ENCODE measurements around the gene DUSP10.

DUSP10 gene

DNA sequence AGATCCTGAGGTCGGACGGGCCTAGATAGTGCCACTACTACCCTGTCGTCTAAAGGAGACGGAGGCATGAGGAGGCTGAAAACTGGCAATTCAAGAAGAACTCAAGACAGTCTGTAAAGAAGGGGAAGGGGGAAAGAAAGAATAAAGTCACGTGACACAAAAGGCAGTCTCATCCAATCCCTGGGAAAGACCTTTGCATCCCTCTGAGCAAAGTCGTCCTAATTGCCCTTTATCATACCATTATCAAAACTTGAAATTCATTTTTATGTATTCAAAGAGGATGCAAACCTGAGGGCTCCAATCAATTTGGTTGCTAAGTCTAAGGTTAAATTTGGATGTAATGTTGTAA, 2.2 kb downstream of the DUSP10 start:
- Histone ChIP-seq H3K27ac (no peak overlapping the region), H3K4me3 (no peak overlapping the region), H3K27me3 (no peaks in the 10 kb centered on the region), H3K9me3 (no peaks in the 10 kb centered on the region), H3K4me1 (peaks cover 0 to 35% (median 10%) of the 10 kb centered on the region in 4 donors), H3K36me3 (peaks cover 0 to 5% (median 0%) of the 10 kb centered on the region in 3 donors)
- DNase-seq = no peak
- no peak for TF ChIP-seq CTCF (IDR thresholded peaks at IDR 0.05)
- intact Hi-C loops (cut with DNase I; ENCODE audit: low total_unique reads) = loop anchor here (10.0 kb wide), 1 partner anchor 715 kb away; no protein-coding TSS in a partner anchor

DNA sequence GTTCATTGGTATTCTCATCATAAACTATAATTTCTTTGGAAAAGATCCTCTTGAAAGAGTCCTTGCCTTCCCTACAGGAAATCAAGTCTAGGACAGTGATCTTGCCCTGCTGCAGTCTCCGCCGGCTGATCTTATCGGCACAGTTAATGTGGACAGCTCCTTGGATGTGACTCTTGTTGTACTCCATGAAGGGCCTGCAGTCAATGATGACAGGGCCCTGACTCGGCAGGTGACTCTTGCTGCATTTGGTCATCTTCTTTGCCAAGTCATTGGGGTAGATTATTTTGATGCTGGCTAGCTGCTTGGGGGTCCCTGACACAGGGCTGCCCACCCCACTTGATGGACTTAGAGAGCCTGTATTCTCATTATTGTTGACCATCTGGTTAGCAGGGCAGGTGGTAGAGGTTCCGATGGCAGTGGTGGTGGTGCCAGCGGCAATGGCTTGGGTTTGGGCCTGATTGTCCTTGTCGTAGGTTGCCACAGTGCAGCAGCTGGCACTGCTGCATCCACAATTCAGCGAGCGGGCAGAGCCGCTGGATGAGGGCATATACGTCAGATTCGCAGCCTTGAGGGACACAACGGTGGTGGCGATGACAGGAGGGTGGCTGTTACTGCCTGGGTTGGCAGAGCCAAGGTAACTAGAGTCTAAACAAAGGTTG, 2.7 kb downstream of the DUSP10 start:
- no peak for TF ChIP-seq CTCF (IDR thresholded peaks at IDR 0.05)
- Histone ChIP-seq H3K4me1 (peaks cover 0 to 40% (median 12%) of the 10 kb centered on the region in 4 donors), H3K9me3 (no peaks in the 10 kb centered on the region), H3K27ac (no peak overlapping the region), H3K27me3 (no peaks in the 10 kb centered on the region), H3K4me3 (no peak overlapping the region), H3K36me3 (peaks cover 0 to 5% (median 0%) of the 10 kb centered on the region in 3 donors)
- intact Hi-C loops (cut with DNase I; ENCODE audit: low total_unique reads) = no loop called here
- DNase-seq = no peak

- Histone ChIP-seq H3K4me3 (no peak overlapping the region), H3K36me3 (peaks cover 0 to 5% (median 0%) of the 10 kb centered on the region in 3 donors), H3K27ac (no peak overlapping the region), H3K9me3 (no peaks in the 10 kb centered on the region), H3K4me1 (peaks cover 0 to 49% (median 10%) of the 10 kb centered on the region in 4 donors), H3K27me3 (no peaks in the 10 kb centered on the region)
- intact Hi-C loops (cut with DNase I; ENCODE audit: low total_unique reads) = no loop called here
- no peak for DNase-seq
- no peak for TF ChIP-seq CTCF (IDR thresholded peaks at IDR 0.05)
These were observed 5.2 kb downstream of the DUSP10 start for GRCh38 chr1:221736714-221737113.

GRCh38 chr1:221735999-221736398, 5.9 kb downstream of the DUSP10 start:
- DNase-seq = no peak
- intact Hi-C loops (cut with DNase I; ENCODE audit: low total_unique reads) = no loop called here
- Histone ChIP-seq H3K9me3 (no peaks in the 10 kb centered on the region), H3K36me3 (peaks cover 0 to 5% (median 0%) of the 10 kb centered on the region in 3 donors), H3K4me3 (no peak overlapping the region), H3K27ac (no peak overlapping the region), H3K27me3 (no peaks in the 10 kb centered on the region), H3K4me1 (peaks cover 0 to 49% (median 10%) of the 10 kb centered on the region in 4 donors)
- TF ChIP-seq CTCF (IDR thresholded peaks at IDR 0.05) = no peak

DNA sequence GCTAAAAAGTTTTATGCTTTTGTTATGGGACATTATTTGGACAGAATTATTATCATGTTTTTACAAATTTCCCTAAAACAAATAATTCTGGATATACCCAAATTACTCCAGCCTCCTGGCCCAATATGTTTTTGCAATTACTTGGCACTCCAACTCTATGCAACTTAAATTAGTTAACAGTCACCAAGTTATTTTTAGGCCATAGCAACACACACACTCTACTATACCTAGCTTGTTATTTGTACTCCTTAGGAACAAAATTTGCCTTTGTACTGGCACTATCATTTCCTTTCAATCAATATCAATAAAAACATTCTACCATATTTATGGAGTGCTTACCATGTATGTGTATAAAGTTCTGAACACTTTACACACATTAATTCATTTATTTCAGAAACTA, 7.7 kb downstream of the DUSP10 start:
- DNase-seq = no peak
- Histone ChIP-seq H3K27me3 (no peaks in the 10 kb centered on the region), H3K36me3 (peaks cover 0 to 4% (median 0%) of the 10 kb centered on the region in 3 donors), H3K9me3 (no peaks in the 10 kb centered on the region), H3K4me3 (no peak overlapping the region), H3K4me1 (peaks cover 0 to 50% (median 2%) of the 10 kb centered on the region in 4 donors), H3K27ac (peak overlapping the region; percentile 30 to 46)
- intact Hi-C loops (cut with DNase I; ENCODE audit: low total_unique reads) = no loop called here
- TF ChIP-seq CTCF (IDR thresholded peaks at IDR 0.05) = no peak
